Superior temporal gyrus (tissue), 1 donor: ENCODE data around the gene ASH1L.
"Not testable (repeated sequence)": the region's sequence is repeated elsewhere in the genome, so short reads cannot be mapped to it uniquely, and the experiment has no call there.

Experiments used
- DNase-seq: peaks from one replicate; pipeline ENCODE4 v3.0.0-alpha.2; 2016; ENCODE audit errors: extremely low spot score

The ASH1L gene

GRCh38 chr1:155329980-155330598, 232.5 kb downstream of the ASH1L start:
- no peak for DNase-seq

DNA sequence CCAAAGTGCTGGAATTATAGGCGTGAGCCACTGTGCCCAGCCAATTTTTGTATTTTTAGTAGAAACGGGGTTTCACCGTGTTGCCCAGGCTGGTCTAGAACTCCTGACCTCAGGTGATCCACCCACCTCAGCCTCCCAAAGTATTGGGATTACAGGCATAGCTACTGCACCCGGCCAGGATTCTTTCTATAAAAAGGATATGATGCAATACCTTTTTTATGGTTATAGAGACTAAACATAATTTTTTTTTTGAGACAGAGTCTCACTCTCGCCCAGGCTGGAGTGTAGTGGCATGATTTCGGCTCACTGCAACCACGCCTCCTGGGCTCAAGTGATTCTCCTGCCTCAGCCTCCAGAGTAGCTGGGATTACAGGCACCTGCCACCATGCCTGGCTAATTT, 233.7 kb downstream of the ASH1L start:
- not testable (repeated sequence) for DNase-seq

GRCh38 chr1:155327981-155328380, 234.6 kb downstream of the ASH1L start:
- DNase-seq, result no peak

DNA sequence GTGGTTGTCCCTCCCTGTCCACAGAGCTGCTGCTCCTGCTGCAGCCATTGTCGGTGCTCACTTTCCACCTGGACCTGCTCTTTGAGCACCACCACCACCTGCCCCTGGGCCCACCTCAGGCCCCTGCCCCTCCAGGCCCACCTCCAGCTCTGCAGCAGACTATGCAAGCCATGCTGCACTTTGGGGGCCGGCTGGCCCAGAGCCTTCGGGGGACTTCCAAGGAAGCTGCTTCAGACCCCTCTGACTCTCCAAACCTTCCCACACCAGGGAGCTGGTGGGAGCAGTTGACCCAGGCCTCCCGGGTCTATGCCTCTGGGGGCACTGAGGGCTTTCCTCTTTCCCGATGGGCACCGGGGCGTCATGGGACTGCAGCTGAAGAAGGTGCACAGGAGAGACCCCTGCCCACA, 236.0 kb downstream of the ASH1L start:
- DNase-seq, result no peak

- DNase-seq, result no peak
Observed at GRCh38 chr1:155326020-155326526, 236.5 kb downstream of the ASH1L start.

DNA sequence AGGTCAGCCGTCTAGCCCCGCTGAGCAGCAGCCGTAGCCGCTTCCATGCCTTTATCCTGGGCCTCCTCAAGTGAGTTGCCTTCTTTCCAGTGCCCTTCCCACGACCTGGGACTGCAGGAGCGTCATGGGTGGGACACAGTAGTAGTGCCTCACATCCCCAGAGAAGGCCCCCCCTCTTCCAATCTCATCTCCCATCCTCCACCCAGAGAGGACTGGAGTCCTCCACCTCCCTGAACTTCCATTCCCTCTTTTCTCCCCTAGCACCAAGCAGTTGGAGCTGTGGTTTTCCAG, 237.1 kb downstream of the ASH1L start:
- no peak for DNase-seq

GRCh38 chr1:155324717-155325602, 237.6 kb downstream of the ASH1L start:
- no peak for DNase-seq

DNA sequence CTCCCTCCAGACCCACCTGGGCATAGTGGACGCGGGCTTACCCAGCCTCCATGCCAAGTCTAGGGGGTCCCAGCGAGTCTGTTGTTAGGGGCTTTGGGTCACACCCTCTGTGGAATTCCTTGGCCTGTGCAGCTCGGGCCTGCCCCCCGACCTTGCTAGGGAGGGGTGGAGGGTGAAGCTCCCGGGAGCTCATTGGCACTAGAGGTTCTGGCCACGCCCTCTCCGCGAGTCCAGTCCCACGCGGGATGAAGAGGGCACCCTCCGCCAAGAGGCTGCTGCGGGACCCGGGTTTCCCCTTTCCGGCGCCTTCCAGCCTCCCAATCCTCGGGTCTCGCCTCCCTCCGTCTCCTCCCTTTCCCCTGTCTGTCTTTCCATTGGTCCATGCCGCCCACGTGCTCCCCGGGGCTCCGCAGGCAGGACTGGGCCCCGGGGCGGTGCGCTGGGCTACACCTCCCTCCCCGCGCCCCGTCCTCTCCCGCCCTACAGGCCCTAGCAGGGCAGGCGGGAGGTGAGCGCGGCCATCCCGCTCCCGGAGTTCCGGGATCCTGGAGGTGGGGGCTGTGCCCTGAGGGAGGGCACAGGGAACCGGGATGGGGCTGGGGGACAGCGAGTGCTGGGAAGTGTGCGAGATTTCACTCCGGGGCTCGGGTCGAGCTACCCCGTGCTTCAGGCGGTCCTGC, 238.4 kb downstream of the ASH1L start:
- peak; percentile 95 for DNase-seq

GRCh38 chr1:155323729-155324036, 238.9 kb downstream of the ASH1L start:
- peak; percentile 38 for DNase-seq

- peak; percentile 88 for DNase-seq
Observed at GRCh38 chr1:155322953-155323728, 239.5 kb downstream of the ASH1L start.

GRCh38 chr1:155322571-155322952, 240.0 kb downstream of the ASH1L start:
- no peak for DNase-seq

DNA sequence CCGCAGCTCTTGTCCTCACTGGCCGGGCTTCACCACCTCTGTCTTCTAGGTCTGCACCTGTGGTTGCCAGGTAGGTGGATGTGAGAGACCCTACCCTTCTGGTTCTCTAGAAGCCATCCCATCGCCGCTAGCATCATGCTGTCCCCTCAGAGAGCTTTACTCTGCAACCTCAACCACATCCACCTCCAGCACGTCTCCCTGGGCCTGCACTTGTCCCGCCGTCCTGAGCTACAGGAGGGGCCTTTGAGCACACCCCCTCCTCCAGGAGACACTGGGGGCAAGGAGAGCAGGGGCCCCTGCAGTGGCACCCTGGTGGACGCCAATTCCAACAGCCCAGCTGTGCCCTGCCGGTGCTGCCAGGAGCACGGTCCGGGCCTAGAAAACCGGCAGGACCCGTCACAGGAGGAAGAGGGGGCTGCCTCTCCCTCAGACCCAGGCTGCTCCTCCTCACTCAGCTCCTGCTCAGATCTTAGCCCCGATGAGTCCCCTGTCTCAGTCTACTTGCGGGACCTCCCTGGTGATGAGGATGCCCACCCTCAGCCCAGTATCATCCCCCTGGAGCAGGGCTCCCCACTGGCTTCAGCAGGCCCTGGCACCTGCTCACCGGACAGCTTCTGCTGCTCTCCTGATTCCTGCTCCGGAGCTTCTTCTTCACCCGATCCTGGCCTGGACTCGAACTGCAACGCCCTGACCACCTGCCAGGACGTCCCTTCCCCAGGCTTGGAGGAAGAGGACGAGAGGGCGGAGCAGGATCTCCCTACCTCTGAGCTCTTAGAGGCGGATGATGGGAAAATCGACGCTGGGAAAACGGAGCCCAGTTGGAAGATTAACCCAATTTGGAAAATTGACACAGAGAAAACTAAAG, 240.7 kb downstream of the ASH1L start:
- no peak for DNase-seq

DNA sequence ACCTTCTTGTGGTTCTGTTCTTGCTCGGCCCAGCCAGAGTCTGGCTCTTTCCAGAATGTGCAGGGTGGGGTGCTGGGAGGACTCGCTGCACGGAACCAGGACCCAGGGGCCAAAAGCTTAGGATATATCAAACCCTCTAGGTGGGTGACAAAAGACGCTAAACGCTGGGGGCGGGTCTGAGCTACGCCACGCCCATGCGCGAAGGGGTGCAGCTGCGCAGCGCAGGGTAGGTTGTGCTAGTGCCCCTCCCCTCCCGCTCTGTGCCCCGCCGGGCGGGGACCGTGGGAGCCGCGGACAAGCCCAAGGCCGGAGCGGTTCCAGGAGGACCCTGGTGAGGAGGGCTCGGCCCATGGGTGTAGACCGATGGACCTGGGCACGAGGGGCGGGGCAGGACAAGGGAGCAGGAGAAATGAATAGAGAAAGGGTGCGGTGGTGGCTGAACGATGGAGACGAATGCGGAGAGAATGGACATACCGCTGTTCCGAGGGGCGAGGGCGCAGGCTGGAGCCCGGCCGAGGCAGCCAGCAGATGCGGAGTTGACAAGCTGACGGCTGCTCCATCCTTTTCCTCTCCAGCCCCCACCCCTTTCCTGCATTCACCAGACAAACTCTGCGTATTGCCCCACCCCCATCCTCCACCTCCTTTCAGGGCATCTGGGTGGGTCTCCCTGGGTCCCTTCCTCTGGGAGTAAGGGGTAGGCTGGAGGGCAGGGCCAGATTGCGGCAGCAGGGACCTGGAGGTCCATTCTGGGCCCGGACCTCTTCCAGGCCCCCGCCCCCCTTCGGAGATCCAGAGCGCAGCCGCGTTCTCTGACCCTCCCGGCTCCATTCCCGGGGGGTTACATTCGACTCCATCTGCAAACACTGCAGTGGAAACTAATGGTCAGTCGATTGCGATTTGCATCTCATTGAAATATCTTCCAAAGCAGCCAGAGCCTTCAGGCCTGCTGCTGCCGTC, 241.7 kb downstream of the ASH1L start, which contains the start of gene RUSC1:
Gene RUSC1, plus strand, starts transcription at position 234 of the 957 bp plus-strand sequence. CDS start 880 bp downstream, outside the sequence.
- DNase-seq, result peak; percentile 84

GRCh38 chr1:155320252-155320651, 242.4 kb downstream of the ASH1L start:
- DNase-seq, result no peak

DNA sequence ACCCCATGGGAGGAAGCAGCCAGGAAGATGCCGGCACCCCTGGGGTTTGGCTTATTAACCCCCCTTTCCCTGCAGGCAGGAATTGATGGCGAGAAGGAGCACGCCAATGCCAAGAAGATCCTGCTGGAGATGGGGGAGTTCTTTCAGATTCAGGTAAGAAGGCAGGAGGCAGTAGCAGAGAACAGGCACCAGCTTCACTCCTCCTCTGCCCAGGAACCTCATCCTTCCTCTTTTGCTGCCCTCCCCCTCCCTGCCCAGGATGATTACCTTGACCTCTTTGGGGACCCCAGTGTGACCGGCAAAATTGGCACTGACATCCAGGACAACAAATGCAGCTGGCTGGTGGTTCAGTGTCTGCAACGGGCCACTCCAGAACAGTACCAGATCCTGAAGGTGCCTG, 243.1 kb downstream of the ASH1L start:
- DNase-seq, result no peak

- no peak for DNase-seq
Observed at GRCh38 chr1:155318082-155318481, 244.5 kb downstream of the ASH1L start.

GRCh38 chr1:155316922-155317321, 245.7 kb downstream of the ASH1L start:
- DNase-seq, result no peak

GRCh38 chr1:155313261-155313660, 249.3 kb downstream of the ASH1L start:
- no peak for DNase-seq

DNA sequence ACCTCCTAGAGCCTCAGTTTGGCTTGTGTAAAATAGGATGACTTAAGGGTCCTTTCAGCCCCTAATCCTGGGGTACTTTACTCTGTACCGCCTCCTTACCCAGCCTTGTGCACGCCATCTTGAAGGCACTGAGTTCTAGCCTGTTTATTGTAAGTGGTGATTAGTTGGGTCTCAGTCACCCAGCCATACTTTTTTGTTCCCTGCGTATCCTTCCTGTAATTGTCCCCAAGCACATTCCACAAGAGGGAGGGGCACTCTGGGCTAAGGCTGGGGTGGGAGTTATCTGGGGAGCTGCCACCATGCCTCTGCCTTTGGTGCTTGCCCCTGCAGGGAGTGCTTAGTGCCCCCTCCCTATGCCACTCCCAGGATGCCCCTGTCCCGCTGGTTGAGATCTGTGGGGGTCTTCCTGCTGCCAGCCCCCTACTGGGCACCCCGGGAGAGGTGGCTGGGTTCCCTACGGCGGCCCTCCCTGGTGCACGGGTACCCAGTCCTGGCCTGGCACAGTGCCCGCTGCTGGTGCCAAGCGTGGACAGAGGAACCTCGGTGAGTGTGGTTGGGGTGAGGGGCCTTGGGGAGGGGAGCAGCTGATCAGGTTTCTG, 253.1 kb downstream of the ASH1L start:
- DNase-seq, result no peak
